Middle frontal gyrus (tissue), 1 donor: Measurements from ENCODE around the gene SNN.

Experiments used
- DNase-seq: peaks from one replicate; pipeline ENCODE4 v3.0.0-alpha.2; 2015; ENCODE audit warnings: low spot score; ENCODE audit errors: extremely low spot score

Gene SNN

DNA sequence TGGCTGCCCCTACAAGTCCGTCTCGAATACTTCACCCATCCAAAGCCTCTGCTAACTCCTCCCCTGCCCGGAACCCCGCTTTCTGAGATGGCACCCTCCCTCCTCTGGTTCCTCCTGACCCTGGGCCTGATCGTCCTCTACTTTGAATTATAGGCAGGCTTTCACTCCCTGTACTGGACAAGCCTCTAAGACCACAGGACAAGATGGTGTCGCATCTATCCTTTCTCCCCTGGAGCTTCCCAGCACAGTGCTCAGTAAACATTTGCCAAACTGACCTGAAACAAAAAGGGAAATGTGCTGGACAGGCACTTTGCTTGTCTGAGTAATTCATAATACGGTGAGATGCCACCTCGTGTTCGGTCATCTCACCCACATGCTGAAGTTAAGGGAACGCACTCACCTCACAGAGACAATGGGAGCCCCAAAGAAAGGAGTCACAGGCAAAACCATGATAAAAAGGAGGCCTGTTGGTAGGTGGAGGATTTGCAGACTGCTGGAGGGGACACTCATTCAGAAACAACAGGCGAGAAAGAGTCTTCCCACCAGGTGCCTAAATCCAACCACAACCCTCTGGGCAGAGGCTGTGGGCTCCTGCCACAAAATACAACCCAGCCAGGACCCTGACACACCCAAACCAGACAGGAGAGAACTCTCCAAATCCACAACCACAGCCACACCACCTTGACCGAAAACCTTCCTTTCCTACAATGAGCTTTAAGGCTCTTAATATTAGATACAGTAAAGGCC, 28.2 kb downstream of the SNN start:
- DNase-seq: no peak

DNA sequence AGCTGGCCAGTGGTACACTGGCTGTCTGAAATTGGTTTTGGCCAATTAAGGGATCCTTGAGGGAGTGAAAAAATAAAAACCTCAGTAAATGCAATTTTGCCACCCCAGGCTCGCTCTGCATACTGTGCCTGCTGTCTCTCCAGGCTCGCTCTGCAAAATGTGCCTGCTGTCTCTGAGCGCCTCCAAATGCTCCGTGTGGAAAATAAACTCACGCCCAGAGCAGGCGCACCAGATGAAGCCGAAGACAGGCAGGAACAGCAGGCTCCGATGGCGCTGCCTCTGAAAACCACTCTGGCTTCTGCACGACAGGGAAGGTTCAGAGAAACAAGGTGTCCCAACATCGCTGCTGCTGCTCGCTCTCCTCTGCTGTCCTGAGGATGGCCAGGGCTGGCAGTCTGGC, 29.1 kb downstream of the SNN start:
- peak; percentile 35 for DNase-seq

DNA sequence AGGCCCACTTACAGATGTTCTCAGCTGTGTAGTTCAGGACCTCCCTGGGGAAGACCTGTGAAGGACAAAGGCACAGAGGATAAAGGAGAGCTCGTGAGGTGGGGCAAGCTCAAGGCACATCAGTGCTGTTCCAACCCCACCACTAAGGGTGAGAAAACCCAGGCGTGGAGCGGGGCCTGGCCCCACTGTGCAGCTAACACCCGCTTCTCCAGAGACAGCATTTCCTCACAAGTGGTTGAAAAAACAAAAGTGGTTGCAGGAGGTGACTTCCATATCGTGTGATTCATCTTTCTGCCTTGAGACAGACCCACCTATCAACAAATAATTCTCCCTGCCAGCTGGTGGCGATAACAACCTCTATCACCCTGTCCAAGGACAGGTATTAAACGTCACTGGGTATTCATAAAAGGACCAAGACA, 30.0 kb downstream of the SNN start:
- no peak for DNase-seq

DNA sequence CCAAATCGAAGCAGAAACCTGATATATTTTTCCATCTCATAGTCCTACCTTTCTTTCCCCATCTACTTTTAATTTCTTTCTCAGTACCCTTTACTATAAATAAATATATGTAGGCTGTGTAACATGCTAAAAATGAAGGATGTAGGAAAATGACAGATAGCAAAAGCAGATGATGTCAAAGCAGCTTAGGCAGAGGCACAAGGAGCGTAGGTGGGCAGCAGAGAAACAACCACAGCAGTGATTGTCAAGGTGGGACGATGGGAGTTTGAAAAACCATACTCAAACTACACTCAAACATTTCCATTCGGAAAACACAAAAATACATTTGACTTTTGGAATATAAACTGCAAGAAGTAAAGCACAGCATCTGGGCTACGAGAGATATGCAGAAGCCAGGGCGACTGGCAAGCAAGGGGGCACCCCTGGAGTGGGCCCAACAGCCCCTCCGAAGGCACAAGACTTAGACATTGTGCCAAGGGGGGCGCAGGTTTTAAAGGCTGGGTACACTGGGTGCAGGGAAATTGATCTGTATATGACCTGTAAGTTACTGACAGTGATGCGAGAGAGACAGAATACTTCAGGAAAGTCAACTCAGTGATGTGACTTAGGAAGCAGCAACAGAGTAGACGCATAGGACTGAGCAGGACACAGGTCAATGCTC, 31.1 kb downstream of the SNN start:
- DNase-seq: no peak

DNA sequence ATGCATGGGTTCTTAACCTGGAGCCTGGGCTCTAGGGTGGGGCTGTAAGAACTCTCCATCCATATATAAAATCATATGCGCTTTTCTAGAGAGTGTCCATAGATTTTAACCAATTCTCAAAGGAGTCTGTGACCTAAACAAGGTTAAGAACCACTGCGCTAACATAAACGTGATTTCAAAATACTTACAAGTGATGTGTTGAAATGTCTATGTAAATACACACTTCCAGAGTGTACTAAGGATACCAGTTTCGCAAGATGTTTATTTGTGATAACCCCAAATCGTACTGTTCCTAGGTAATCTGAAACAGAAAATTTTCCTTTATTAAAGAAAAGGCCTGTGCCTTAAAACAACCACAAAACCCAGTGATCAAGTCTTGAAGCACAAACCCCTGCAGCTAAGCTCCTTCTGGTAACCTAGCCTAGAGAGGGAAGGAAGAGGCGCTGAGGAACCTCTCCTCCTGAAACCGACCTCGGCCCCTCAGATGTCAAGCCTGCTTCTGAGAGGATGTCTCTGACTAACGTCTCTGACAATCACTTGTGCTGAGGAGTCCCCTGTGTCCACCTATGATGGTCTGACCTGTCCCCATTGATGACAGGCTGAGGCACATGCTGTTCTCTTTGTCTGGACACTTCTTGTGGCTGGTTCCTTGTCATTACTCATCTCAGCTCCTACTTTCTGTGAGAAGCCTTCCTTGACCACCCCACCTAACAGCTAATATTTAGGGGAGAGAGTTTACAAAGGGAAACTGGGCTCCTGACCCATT, 32.2 kb downstream of the SNN start:
- DNase-seq: no peak

DNA sequence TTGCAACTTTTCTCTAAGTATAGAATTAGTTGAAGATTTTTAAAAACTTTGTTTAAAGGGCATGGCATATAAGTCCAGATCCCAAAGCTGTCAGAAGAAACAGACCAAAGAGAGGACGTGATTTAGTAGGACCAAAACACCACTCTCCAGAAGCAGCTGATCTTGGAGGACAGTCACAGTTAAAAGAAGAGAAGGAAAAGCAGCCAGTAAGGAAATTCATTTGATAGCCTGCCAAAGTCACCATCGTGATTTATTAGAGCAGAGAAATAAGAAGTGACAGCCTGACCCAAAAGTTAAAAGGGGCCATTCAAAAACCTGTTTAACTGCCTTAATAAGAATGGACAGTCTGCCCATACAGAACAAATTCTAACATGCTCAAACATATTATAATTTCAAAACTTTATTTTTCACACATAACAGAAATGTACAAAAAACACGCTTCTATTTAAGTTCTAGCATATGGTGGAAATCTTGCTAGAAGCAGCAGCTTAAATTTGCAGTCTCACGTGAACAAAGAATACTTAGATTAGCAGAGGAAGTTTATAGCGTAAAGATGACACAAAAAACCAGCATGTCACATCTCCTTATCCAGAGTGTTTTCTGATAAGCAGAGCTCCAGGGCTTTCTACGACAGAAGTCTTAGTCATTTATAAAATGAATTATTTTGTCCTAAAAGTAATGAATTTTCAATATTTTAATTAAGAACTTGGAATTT, 37.2 kb downstream of the SNN start:
- no peak for DNase-seq

DNA sequence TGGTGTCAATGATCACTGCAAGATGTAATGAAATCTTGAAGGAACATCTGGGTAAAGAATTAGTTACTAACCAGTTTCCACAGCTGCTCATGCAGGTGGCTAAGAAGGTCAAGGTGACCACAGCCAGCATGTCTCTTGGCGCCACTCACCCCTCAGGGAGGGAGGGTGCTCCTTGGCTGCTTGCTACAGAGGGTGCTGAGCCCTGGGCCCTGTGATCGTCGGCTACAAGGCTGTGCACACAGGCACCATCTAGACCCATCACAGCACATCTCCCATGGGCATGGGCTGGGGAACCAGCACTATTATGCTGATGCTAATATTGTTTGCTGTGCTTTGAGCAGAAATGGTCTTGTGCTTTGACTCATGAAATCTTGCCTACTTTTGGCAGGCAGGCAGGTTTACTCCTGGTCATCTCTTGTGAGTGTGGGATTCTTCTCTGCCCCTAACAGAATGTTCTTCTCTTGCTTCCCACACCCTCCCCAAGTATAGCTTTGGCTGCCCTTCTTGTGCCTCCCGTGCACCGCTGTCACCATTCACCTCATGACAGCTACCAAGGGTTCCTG, 38.0 kb downstream of the SNN start:
- no peak for DNase-seq

DNA sequence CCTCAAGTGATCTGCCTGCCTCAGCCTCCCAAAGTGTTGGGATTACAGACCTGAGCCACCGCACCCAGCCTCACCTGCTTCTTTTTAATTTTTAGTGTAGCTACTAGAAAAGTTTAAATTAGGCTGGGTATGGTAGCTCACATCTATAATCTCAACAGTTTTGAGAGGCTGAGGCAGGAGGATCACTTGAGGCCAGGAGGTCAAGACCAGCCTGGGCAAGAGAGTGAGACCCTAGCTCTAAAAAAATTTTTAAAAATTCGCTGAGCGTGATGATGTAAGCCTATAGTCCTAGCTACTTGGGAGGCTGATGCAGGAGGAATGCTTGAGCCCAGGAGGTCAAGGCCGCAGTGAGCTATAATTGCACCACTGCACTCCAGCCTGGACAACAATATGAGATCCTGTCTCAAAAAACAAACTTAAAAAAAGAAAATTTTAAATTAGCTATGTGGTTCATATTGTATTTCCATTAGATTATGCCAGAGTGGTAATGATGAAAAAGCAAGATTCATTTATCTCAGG, 39.5 kb downstream of the SNN start:
- DNase-seq: no peak

DNA sequence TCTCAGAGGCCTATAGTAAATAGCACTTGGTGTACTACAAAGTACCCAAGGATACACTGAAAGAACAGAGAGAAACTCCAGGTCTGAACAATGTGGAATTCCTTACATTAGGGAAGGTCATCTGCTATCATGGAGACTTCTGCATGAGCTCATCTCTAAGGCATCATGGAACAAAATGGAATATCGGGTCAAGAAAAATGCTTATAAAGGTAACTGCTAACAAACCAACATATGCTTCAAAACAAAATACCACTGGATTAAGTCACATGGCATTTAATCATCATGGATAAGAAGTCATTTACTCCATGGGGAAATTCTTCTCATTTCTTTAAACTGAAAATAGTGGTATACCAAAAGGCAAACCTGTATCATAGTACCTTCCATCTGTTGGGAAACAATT, 40.2 kb downstream of the SNN start:
- no peak for DNase-seq

DNA sequence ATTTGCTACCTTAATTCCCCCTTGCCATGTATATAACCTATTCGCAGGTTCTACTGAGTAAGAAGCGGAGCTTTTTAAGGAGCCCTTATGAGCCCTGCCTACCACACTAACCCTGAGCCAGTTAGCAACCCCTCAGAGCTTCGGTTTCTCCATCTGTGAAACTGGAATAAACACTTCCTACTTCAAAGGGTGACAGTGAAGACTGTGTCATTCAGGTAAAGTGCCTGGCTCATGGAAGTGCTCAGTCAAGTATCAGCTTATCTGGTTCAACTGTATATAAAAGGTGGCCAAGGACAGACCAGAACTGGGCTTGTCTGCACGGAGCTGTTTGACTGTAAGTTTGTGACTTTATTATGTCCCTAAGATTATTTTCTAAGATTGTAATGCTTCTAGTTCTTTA, 43.4 kb downstream of the SNN start:
- no peak for DNase-seq

DNA sequence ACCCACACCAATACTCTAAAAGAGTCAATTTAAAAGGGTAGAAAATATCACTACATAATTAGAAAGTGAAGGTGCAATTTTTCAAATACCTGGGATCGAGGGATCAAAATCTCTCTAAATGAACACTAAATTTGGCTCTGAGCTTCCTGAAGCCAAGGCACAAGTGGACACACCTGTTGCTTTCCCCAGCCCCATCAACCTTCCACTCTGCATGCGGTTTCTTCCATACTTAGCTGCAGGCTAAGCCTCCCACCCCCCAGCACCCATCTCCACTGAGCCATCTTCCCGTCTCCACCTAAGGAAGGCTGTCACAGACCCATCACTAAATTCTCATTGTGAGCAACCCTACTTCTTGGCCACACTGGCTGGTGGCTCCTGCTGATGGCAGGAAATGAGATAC, 43.9 kb downstream of the SNN start:
- DNase-seq: no peak

DNA sequence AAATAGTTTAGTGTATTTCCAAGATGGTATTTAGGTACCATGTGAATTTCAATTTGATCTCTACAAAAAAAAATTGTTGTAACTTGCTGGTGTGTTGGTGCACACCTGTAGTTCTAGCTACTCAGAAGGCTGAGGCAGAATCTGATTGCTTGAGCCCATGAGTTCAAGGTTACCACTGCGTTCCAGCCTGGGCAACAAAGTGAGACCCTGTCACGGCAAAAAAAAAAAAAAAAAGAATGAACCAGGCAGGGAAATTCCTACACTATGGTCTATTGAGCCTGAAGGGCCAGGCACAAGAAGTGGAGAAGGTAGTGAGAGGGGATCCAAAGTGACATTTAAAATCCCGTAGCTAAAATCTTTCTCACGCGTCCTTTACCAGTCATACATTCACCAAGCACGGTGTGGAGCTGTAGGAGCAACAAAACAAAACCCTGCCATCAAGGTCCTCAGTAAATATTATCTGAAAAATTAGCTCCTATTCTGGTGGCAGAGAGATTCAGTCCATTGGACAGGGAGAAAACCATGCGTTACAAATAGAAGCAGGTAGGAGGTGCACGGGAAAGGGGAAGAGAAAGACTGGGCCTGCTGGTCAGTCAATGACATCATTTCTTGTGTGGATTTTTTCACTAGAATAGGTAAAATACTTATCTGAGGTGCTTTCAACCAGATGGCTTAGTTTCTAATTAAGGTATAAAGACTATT, 47.1 kb downstream of the SNN start:
- no peak for DNase-seq

DNA sequence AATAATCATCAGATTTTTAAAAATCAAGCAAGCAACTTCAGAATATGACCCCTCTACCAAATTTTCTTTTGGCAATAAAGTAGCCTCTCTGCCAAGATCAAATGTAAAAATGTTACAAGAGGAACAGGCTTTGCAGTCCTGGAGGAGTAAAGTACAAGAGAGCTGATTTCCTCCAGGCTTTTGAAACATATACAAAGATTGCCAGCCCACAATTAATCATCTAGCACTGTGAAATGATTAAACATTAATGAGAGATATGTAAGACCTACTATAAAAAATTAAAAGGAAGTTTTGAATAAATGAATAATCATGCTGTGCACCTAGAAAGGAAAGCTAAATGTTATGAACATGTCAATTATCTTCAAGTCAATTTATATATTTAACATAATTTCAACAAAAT, 48.1 kb downstream of the SNN start:
- no peak for DNase-seq

DNA sequence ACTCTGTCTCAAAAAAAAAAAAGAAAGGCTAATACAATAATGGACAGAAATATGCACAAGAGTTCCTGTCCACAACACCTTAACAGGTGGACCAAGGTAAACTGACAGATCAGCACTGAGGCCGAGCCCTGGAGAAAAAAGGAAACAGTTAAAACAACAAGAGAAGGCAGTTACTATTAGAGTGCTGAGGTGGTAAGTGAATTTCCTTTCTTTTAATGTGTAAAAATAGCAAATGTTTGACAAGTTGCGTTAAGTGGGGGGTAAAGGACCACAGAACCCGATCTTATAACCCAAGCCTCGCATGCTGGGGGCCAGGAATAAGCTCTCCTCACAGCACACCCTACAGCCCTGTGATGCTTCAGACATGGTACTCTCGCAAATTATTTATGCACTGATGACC, 49.6 kb downstream of the SNN start:
- no peak for DNase-seq

DNA sequence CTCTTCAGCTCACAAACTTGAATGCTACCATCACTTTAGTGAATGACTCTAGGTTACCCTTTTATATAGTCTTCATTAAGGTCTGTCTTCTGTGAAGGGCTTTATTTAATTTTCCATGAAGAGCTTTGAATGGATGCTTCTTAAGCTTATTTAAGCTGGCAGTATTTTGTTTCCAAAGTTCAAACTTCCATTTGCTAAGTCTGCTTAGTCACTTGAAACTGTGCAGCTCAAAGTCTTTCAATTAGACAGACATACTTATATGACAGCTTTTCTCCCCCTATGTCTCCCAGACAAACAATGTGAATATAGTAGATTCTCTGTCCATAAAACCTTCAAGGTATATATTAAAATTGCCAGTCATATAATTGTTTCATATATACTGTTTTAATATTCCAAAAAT, 50.9 kb downstream of the SNN start:
- no peak for DNase-seq

DNA sequence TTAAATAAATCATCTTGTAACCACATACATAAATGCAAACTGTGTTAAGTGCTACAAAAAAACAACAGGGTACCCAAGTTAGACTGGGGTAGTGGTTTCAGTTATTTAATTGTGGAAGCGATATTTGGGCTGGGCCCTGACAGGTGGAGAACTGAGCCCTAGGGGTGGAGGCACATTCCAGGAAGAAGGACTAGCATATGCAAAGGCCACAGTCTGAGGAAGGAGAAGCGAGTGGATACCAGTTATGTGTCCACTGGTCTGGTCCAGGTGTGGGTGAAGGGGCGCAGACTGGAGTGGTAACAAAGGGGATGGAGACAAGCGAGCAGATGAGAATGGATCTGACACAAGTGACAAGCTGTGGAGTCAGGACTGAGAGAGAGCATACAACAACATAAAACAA, 51.5 kb downstream of the SNN start:
- no peak for DNase-seq

DNA sequence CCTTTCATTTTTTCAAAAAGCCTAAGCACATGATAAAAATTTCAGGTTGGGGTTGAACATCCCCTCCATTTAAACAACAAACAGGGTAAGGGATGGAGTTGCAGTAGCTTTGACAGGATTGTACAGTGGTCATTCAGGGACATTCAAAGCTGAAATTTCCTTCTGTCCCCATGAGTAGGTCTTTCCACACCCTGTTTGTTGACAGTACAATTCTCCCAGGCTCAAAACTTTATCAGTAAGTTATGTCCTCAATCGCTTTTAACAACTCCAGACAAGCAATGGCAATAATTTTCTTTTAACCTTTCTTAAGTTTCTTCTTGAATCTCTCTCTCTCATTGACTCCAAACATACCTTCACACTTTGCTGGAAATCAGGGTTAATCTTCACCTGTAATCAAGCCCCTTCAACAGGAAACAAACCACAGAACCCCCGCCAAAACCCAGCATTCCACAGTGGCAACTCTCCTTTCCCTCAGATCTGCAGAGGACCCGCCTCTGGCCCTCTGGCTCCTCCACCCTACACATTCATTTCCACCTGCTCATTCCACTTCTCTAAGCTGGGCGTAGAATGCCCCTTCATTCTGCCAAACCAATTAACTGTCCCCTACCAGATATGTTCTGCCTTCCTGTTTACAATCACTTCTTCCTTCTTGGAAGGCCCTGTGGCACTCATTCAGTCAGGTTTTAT, 53.7 kb downstream of the SNN start:
- no peak for DNase-seq

DNA sequence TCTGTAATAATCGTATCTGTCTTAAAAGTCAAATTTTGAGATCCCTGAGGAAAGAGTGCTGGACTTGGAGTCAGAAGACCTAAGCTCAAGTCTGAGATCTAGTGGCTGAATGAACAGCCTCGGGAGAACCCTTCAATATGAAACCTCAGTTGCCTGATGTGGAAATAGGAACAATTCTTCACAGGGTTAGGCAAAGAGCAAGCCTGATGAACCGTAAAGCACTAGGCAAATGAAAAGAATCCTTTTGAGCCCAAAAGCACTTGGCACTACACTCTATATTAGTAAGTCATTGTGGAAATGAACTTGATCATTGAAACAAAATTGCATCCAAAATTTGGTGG, 54.2 kb downstream of the SNN start:
- no peak for DNase-seq

DNA sequence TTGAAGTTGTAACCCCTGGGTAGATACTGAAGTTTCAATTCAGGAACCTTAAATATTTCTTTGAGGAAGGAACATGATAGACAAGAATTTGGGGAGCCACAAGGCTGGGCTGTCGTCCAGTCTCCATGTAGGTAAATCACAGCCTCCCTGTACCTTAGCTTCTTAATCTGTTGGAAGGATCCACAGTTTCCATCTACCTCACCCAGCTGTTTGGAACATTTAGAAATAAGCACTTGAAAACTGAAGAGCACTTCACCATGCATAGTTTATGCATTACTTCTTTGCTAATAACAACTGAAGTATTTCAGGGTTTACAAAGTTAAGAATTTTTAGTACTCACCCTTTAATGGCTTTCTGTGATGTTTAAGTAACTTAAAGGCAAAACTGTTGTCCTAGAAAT, 57.2 kb downstream of the SNN start:
- no peak for DNase-seq

DNA sequence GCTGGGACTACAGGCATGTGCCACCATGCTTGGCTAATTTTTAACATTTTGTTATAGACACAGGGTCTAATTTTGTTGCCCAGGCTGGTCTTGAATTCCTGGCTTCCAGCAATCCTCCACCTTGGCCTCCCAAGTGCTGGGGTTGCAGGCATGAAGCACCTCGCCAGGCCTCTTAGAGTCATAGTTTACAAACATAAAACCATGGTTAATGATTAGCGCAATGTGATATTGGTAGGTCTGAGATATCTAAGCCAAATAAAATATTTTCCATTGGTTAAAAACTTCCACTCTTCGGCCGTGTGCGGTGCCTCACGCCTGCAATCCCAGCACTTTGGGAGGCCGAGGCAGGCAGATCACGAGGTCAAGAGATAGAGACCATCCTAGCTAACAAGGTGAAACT, 57.8 kb downstream of the SNN start:
- DNase-seq: no peak
